Epithelial cell of esophagus (primary cell): ENCODE results near the gene TMEM250.
"Not testable (repeated sequence)": the region's sequence is repeated elsewhere in the genome, so short reads cannot be mapped to it uniquely, and the experiment has no call there.

Source experiments
- DNase-seq: peaks from one replicate; pipeline ENCODE4 v3.0.0; 2010; ENCODE audit warnings: low read depth
- H3K4me3 ChIP-seq: 2 replicates; pipeline ENCODE4 v1.5.1; 2011; ENCODE audit warnings: mild to moderate bottlenecking, low read length, control low read depth
- CTCF ChIP-seq: IDR thresholded peaks from 2 replicates; pipeline ENCODE4 v1.5.1; 2011; ENCODE audit warnings: low read depth, mild to moderate bottlenecking, low read length, control low read depth, inconsistent platforms; ENCODE audit not compliant: insufficient read depth; ENCODE audit errors: missing control alignments

Gene TMEM250

GRCh38 chr9:136151848-136152542 is 33.3 kb upstream of the TMEM250 start:
- no peak for TF ChIP-seq CTCF
- no peak overlapping the region for H3K4me3 ChIP-seq
- no peak for DNase-seq

GRCh38 chr9:136151214-136151804 is 32.6 kb upstream of the TMEM250 start:
- H3K4me3 ChIP-seq, result no peak overlapping the region
- no peak for TF ChIP-seq CTCF
- DNase-seq, result no peak

GRCh38 chr9:136150664-136151213 is 32.1 kb upstream of the TMEM250 start:
- not testable (repeated sequence) for H3K4me3 ChIP-seq, DNase-seq

GRCh38 chr9:136149853-136150252 is 31.2 kb upstream of the TMEM250 start:
- no peak for TF ChIP-seq CTCF
- H3K4me3 ChIP-seq, result no peak overlapping the region
- no peak for DNase-seq

- H3K4me3 ChIP-seq, result no peak overlapping the region
- no peak for DNase-seq
- no peak for TF ChIP-seq CTCF
Observed at GRCh38 chr9:136149337-136149736, 30.7 kb upstream of the TMEM250 start.

- no peak for TF ChIP-seq CTCF
- no peak for DNase-seq
- no peak overlapping the region for H3K4me3 ChIP-seq
Observed at GRCh38 chr9:136148766-136149165, 30.1 kb upstream of the TMEM250 start.

- no peak overlapping the region for H3K4me3 ChIP-seq
- TF ChIP-seq CTCF, result no peak
- DNase-seq, result no peak
Observed at GRCh38 chr9:136147890-136148714, 29.4 kb upstream of the TMEM250 start.
